RWPE2 (cell line): ENCODE data around the gene FAM174B.

Experiments
- ATAC-seq: fragments of 200-7000 bp; cut with Tn5 transposase; 3 replicates; pipeline ENCODE4 v1.9.1; 2021; ENCODE audit warnings: low read depth
- DNase-seq: peaks from one replicate; pipeline ENCODE4 v3.0.0-alpha.2; 2020; ENCODE audit warnings: low spot score
- H3K27ac ChIP-seq: fragments of 450-650 bp; 2 replicates; pipeline ENCODE4 v1.5.1; 2017; ENCODE audit warnings: mild to moderate bottlenecking; ENCODE audit not compliant: poor library complexity, severe bottlenecking
- H3K27me3 ChIP-seq: fragments of 250-450 bp; sonication (Bioruptor Pico); 2 replicates; pipeline ENCODE4 v1.5.1; 2021; ENCODE audit warnings: mild to moderate bottlenecking, moderate library complexity; ENCODE audit not compliant: insufficient read depth, poor library complexity, severe bottlenecking
- H3K36me3 ChIP-seq: fragments of 250-450 bp; sonication (Bioruptor Pico); 2 replicates; pipeline ENCODE4 v1.5.1; 2020; ENCODE audit warnings: low read depth, mild to moderate bottlenecking, moderate library complexity
- H3K4me1 ChIP-seq: fragments of 250-450 bp; sonication (Bioruptor Pico); 2 replicates; pipeline ENCODE4 v1.5.1; 2021; ENCODE audit warnings: mild to moderate bottlenecking, moderate library complexity; ENCODE audit not compliant: insufficient read depth, poor library complexity, severe bottlenecking
- H3K4me3 ChIP-seq: fragments of 250-450 bp; sonication (Bioruptor Pico); 2 replicates; pipeline ENCODE4 v1.5.1; 2021; ENCODE audit warnings: mild to moderate bottlenecking, moderate library complexity; ENCODE audit not compliant: severe bottlenecking
- H3K9me3 ChIP-seq: fragments of 250-450 bp; sonication (Bioruptor Pico); 2 replicates; pipeline ENCODE4 v1.5.1; 2021; ENCODE audit warnings: mild to moderate bottlenecking, moderate library complexity; ENCODE audit not compliant: severe bottlenecking
- TF ChIP-seq, protein P1 (sequence below): fragments of 450-650 bp; IDR thresholded peaks from one replicate; pipeline ENCODE4 v1.5.1; 2017; ENCODE audit warnings: mild to moderate bottlenecking, moderate library complexity; ENCODE audit not compliant: poor library complexity, severe bottlenecking

The FAM174B gene

GRCh38 chr15:92676561-92676960 lies 21.0 kb upstream of the FAM174B start:
- Histone ChIP-seq H3K9me3 (no peaks in the 10 kb centered on the region), H3K27ac (no peak overlapping the region), H3K4me3 (no peak overlapping the region), H3K36me3 (no peaks in the 10 kb centered on the region), H3K4me1 (peaks cover 6% of the 10 kb centered on the region), H3K27me3 (peaks cover 39% of the 10 kb centered on the region)
- TF ChIP-seq, protein P1, sequence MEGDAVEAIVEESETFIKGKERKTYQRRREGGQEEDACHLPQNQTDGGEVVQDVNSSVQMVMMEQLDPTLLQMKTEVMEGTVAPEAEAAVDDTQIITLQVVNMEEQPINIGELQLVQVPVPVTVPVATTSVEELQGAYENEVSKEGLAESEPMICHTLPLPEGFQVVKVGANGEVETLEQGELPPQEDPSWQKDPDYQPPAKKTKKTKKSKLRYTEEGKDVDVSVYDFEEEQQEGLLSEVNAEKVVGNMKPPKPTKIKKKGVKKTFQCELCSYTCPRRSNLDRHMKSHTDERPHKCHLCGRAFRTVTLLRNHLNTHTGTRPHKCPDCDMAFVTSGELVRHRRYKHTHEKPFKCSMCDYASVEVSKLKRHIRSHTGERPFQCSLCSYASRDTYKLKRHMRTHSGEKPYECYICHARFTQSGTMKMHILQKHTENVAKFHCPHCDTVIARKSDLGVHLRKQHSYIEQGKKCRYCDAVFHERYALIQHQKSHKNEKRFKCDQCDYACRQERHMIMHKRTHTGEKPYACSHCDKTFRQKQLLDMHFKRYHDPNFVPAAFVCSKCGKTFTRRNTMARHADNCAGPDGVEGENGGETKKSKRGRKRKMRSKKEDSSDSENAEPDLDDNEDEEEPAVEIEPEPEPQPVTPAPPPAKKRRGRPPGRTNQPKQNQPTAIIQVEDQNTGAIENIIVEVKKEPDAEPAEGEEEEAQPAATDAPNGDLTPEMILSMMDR, result no peak
- DNase-seq (no peak), ATAC-seq (no peak)

- ATAC-seq, result no peak
- H3K27ac ChIP-seq, result no peak overlapping the region
Observed at GRCh38 chr15:92675485-92675884, 19.9 kb upstream of the FAM174B start.

GRCh38 chr15:92674347-92674746 lies 18.8 kb upstream of the FAM174B start:
- Histone ChIP-seq H3K36me3 (no peaks in the 10 kb centered on the region), H3K9me3 (no peaks in the 10 kb centered on the region), H3K4me3 (no peak overlapping the region), H3K4me1 (no peaks in the 10 kb centered on the region), H3K27ac (no peak overlapping the region), H3K27me3 (peaks cover 48% of the 10 kb centered on the region)
- TF ChIP-seq, protein P1, result no peak
- DNase-seq (no peak), ATAC-seq (no peak)

More at GRCh38 chr15:92675485-92675884, 19.9 kb upstream of the FAM174B start:
- H3K9me3 ChIP-seq, result no peaks in the 10 kb centered on the region
- no peaks in the 10 kb centered on the region for H3K36me3 ChIP-seq
- DNase-seq, result no peak
- no peak overlapping the region for H3K4me3 ChIP-seq
- TF ChIP-seq, protein P1, result no peak
- peaks cover 46% of the 10 kb centered on the region for H3K27me3 ChIP-seq
- no peaks in the 10 kb centered on the region for H3K4me1 ChIP-seq

DNA sequence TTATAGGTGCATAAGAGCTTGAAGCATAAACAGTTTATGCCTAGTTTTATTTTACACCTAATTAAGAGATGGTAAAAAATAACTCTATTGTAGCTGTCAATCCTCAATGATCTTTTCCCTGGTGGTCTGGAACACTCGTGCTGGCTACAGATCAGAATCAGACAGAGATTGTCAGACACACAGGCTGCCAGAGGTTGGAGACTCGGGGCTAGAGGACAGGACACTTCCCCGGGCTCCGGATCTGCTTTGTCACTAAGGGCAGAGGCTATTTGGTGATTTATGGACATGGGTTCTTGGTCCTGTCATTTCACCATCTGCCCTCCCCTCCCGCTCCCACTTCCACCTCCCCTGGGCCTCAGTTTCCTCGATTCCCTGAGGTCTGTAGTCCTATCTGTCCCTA lies 16.5 kb upstream of the FAM174B start:
- Histone ChIP-seq H3K4me3 (no peak overlapping the region), H3K9me3 (no peaks in the 10 kb centered on the region), H3K27me3 (peaks cover 42% of the 10 kb centered on the region), H3K27ac (no peak overlapping the region), H3K36me3 (no peaks in the 10 kb centered on the region), H3K4me1 (no peaks in the 10 kb centered on the region)
- TF ChIP-seq, protein P1, result no peak
- no peak for DNase-seq
- ATAC-seq, result no peak

- Histone ChIP-seq H3K9me3 (no peaks in the 10 kb centered on the region), H3K27me3 (peaks cover 39% of the 10 kb centered on the region), H3K4me1 (no peaks in the 10 kb centered on the region), H3K4me3 (no peak overlapping the region), H3K36me3 (no peaks in the 10 kb centered on the region), H3K27ac (no peak overlapping the region)
- TF ChIP-seq, protein P1, result no peak
- DNase-seq (no peak), ATAC-seq (no peak)
Observed at GRCh38 chr15:92671406-92671805, 15.8 kb upstream of the FAM174B start.
